ENCODE results near the gene AKT1S1. TPM values are rescaled to one million over a fixed set of nuclear protein-coding genes. Genes with fewer than 3 reads are reported as not detected.
"Not testable (repeated sequence)": the region's sequence is repeated elsewhere in the genome, so short reads cannot be mapped to it uniquely, and the experiment has no call there.

AKT1S1 gene
- total RNA-seq, 1 donor, result 10.0 TPM

- no peak for DNase-seq (ENCODE audit: low read depth in 2 of 3, low spot score in 2 of 3)
These were observed 36.4 kb downstream of the AKT1S1 start for GRCh38 chr19:49840736-49841249.

DNA sequence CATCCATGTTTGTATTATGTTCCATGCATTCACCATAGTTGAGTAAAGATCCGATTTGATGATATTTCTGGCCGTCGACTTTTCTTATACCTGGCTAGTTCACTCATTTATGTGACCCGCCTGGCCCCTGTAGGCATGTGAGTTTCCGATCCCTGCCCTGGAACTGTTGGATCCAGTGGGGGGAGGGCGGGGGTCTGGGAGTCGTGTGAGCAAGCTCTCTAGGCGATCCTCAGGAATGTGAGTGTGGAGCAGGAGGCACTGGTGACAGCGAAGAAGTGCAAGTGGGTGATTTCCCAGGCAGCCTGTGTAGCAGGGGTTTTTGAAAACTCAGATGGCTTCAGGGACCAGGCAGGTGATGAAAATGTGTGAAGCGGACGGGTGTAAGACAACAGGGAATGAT lies 36.8 kb downstream of the AKT1S1 start:
- DNase-seq (ENCODE audit: low read depth in 2 of 3, low spot score in 2 of 3), result no peak

GRCh38 chr19:49839713-49840112 lies 37.4 kb downstream of the AKT1S1 start:
- DNase-seq (ENCODE audit: low read depth in 2 of 3, low spot score in 2 of 3), result no peak

GRCh38 chr19:49838885-49839588 lies 38.1 kb downstream of the AKT1S1 start:
- no peak for DNase-seq (ENCODE audit: low read depth in 2 of 3, low spot score in 2 of 3)

- DNase-seq (ENCODE audit: low read depth in 2 of 3, low spot score in 2 of 3), result no peak
These were observed 39.7 kb downstream of the AKT1S1 start for GRCh38 chr19:49837425-49837824.

DNA sequence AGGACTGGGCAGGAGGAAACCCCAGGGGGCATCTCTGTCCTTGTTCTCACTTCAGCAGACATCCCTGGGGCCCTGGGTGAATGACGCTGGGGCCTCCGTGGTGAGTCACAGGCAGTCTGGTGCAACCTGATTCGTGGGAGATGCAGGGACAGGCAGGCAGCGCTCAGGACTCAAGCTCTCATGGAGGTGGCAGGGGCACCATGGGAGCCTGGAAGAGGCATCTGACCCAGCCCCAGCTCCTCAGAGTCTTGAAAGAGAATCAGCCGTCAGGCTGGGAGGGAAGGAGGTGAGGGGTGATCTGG lies 40.2 kb downstream of the AKT1S1 start:
- no peak for DNase-seq (ENCODE audit: low read depth in 2 of 3, low spot score in 2 of 3)

GRCh38 chr19:49836176-49837008 lies 40.8 kb downstream of the AKT1S1 start:
- DNase-seq (ENCODE audit: low read depth in 2 of 3, low spot score in 2 of 3), result no peak

- DNase-seq (ENCODE audit: low read depth in 2 of 3, low spot score in 2 of 3), result no peak
These were observed 41.6 kb downstream of the AKT1S1 start for GRCh38 chr19:49835562-49835961.

GRCh38 chr19:49833599-49833998 lies 43.6 kb downstream of the AKT1S1 start:
- no peak for DNase-seq (ENCODE audit: low read depth in 2 of 3, low spot score in 2 of 3)

DNA sequence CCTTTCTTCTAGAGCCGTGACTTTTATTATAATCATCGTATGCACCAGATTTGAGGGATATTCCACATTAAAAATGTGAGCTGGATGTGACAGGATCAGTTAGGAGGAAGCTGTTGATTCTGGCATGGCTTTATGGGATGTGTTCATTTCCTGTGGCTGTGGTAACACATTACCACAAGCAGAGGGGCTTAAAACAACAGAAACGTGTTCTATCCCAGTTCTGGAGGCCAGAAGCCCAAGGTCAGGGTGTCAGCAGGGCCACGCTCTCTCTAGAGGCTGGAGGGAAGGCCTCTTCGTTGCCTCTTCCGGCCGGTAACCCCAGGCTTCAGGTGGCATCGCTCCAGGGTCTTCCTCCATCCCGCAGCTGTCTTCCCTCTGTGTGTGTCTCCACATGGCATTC lies 44.6 kb downstream of the AKT1S1 start:
- DNase-seq (ENCODE audit: low read depth in 2 of 3, low spot score in 2 of 3), result no peak

DNA sequence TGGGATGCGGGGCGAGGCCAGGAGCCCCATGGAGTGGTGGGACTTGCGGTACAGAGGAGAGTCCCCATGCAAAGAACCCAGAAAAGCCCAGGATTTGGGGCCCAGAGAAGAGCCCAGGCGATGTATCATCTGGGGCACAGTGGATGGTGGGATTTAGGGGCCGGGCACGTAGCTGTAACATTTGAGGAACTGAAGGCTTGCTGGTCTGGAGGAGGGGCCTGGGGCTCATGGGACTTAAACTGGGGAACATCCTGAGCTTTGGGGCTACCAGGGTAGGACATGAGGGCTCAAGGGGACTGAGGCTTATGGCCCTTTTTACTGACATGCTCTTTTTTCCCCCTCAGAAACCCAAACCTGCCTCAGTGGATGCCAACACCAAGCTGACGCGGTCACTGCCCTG lies 45.6 kb downstream of the AKT1S1 start:
- no peak for DNase-seq (ENCODE audit: low read depth in 2 of 3, low spot score in 2 of 3)

DNA sequence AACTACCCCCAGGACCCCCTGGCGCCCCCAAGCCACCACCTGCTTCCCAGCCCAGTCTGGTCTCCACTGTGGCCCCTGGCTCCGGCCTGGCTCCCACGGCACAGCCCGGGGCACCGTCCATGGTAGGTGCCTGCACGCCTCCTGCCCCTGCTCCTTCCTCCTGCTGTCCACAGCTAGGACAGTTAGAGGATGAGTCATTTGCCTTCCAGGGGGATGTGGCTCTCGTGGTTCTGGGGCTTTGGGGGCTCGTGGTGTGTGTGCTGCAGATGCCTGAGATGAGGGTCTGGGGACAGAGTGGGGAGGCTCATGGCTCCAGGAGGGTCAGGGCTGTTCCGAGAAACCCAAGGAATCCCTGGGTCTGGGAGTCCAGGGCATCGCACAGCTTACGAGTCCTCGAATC lies 46.4 kb downstream of the AKT1S1 start:
- no peak for DNase-seq (ENCODE audit: low read depth in 2 of 3, low spot score in 2 of 3)

DNA sequence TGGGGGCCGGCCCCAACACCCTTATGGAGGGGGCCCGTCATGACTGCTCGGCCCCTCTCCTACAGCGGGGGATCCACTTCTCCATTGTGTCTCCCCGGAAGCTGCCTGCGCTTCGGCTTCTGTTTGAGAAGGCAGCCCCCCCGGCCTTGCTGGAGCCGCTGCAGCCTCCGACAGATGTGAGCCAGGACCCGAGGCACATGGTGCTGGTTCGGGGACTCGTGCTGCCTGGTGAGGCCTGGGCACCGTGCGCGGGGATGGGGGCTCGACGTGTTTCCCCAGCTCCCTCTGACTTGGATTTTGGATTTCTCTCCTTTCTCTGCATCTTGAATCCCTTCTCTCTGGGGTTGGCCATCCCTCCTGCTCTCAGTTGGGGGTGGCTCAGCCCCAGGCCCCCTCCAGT lies 47.4 kb downstream of the AKT1S1 start:
- DNase-seq (ENCODE audit: low read depth in 2 of 3, low spot score in 2 of 3), result no peak

DNA sequence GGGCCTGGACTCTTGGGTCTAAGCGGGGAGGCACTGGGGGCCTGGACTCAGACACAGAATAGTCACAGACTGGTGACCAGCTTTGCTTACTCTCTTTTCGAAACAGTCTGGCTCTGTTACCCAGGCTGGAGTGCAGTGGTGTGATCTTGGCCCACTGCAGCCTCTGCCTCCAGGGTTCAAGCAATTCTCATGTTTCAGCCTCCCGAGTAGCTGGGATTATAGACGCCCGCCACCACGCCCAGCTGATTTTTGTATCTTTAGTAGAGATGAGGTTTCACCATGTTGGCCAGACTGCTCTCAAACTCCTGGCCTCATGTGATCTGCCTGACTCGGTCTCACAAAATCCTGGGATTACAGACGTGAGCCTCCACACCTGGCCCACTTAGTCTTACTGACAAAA lies 48.0 kb downstream of the AKT1S1 start:
- DNase-seq (ENCODE audit: low read depth in 2 of 3, low spot score in 2 of 3), result no peak

DNA sequence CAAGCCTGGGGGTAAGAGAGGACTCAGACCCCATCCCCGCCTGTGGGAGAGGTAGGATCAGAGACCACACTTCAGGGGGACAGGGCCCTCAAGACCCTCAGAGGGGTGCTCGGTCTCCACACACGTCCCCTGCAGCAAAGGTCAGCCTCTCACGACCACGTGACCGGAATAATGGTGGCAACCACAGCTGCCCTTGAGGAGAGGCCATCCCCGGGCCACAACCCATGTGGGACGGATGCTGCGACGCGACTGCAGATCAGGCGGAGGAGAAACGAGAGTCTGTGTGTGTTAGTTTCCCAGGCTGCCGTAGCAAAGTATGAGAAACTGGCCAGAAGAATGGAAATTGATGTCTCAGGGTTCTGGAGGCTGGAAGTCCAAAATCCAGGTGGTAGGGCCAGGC lies 50.1 kb downstream of the AKT1S1 start:
- DNase-seq (ENCODE audit: low read depth in 2 of 3, low spot score in 2 of 3), result no peak

- DNase-seq (ENCODE audit: low read depth in 2 of 3, low spot score in 2 of 3), result no peak
These were observed 52.5 kb downstream of the AKT1S1 start for GRCh38 chr19:49824662-49825061.

DNA sequence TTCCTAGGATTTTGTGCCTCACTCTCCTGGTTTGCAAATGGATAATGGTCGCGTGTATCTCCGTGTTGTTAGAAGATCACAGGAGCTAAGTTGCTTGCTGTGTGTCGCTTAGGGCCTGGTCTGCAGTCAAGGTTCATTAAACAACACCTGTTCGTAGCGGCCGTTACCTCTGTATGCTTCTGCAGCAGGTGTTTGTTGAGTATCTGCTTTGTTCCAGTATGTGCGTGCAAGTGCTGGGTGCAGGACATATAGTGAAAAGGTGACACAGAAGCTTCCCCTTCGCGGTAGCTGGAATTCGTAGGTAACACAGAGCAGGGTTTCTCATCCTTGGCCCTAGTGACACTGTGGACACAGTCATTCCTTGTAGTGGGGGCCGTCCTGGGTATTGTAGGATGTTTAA lies 53.7 kb downstream of the AKT1S1 start:
- DNase-seq (ENCODE audit: low read depth in 2 of 3, low spot score in 2 of 3), result no peak

DNA sequence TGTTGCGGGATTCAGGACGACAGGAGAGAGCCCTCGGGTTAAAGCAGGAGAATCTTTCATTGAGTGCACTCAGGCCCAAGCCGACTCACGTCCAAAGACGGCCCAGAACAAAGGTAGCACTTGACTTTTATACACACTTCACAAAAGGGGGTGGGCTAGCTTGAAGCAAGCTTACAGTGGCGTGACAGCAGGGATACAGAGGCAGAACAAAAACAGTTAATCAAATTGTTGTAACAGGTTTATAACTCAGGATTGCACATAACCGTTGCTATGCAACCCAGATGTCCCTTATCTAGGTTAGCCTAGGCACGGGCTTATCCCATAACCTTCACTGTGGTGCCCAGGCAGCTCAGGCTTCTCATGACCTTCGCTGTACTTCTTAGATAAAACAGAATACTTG lies 57.0 kb downstream of the AKT1S1 start:
- no peak for DNase-seq (ENCODE audit: low read depth in 2 of 3, low spot score in 2 of 3)

DNA sequence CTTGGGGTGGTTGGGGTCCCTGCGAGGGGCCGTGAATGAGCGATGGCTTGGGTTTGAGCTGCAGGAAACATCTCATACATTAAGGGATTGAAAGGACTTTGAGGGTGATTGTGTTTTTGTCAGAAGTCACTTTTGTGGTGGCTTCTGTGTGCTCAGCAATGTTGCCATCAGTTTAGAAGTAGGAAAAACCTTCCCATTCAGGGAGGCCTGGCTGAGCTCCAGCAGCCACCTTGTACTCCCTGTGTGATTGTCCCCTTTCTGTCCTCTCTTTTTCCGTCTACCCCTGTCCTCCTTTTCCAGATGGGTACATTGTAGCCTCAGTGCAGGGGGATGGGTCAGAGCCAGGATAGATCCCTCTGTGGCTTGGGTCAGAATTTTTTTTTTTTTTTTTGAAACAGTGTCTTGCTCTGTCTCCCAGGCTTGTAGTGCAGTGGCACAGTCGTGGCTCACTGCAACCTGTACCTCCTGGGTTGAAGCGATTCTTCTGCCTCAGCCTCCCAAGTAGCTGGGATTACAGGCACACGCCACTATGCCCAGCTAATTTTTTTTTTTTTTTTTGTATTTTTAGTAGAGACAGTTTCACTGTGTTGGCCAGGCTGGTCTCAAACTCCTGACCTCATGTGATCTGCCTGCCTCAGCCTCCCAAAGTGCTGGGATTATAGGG lies 57.6 kb downstream of the AKT1S1 start:
- not testable (repeated sequence) for DNase-seq (ENCODE audit: low read depth in 2 of 3, low spot score in 2 of 3)
